NCI-H2227 treated with DMSO at 0.1 percent for 48 hours (cell line): ENCODE results near the gene PON2.

Source experiments
- DNase-seq: peaks from one replicate; lab custom pipeline; 2025; lab: John Stamatoyannopoulos, UW

The PON2 gene

GRCh38 chr7:95444796-95445195 is 10.0 kb upstream of the PON2 start:
- no peak for DNase-seq

- DNase-seq, result no peak
These were observed 6.4 kb upstream of the PON2 start for GRCh38 chr7:95441042-95441823.

GRCh38 chr7:95440394-95441038 is 5.7 kb upstream of the PON2 start:
- no peak for DNase-seq

- DNase-seq, result no peak
These were observed 1.6 kb upstream of the PON2 start for GRCh38 chr7:95436407-95436806.

GRCh38 chr7:95435422-95435780 is 573 bp upstream of the PON2 start:
- no peak for DNase-seq

GRCh38 chr7:95433952-95434556 is 774 bp downstream of the PON2 start:
- DNase-seq, result no peak

GRCh38 chr7:95433129-95433528 is 1.7 kb downstream of the PON2 start:
- no peak for DNase-seq

GRCh38 chr7:95432606-95433005 is 2.2 kb downstream of the PON2 start:
- no peak for DNase-seq

- DNase-seq, result no peak
These were observed 4.0 kb downstream of the PON2 start for GRCh38 chr7:95430864-95431263.

GRCh38 chr7:95429241-95429990 is 5.4 kb downstream of the PON2 start:
- no peak for DNase-seq

- DNase-seq, result no peak
These were observed 6.8 kb downstream of the PON2 start for GRCh38 chr7:95427914-95428516.

- peak; percentile 22 for DNase-seq
These were observed 7.7 kb downstream of the PON2 start for GRCh38 chr7:95427166-95427565.

GRCh38 chr7:95425694-95426093 is 9.1 kb downstream of the PON2 start:
- no peak for DNase-seq

GRCh38 chr7:95424716-95425115 is 10.1 kb downstream of the PON2 start:
- DNase-seq, result no peak

- no peak for DNase-seq
These were observed 12.9 kb downstream of the PON2 start for GRCh38 chr7:95421847-95422444.

- DNase-seq, result peak; percentile 84
These were observed 13.6 kb downstream of the PON2 start for GRCh38 chr7:95421000-95421846.

- no peak for DNase-seq
These were observed 22.8 kb downstream of the PON2 start for GRCh38 chr7:95412075-95412474.

- no peak for DNase-seq
These were observed 23.2 kb downstream of the PON2 start for GRCh38 chr7:95411666-95412065.

- DNase-seq, result no peak
These were observed 23.8 kb downstream of the PON2 start for GRCh38 chr7:95411036-95411435.

GRCh38 chr7:95407751-95408150 is 27.1 kb downstream of the PON2 start:
- DNase-seq, result no peak

- no peak for DNase-seq
These were observed 29.0 kb downstream of the PON2 start for GRCh38 chr7:95405800-95406199.
